ENCODE results near the gene SLC6A19. TPM values are rescaled to one million over a fixed set of nuclear protein-coding genes. Genes with fewer than 3 reads are reported as not detected.

SLC6A19 gene
- total RNA-seq, 2 donors from 2014 or later: not detected

- no peak for DNase-seq (ENCODE audit: low spot score)
- Histone ChIP-seq H3K27ac (no peak overlapping the region), H3K36me3 (no peaks in the 10 kb centered on the region), H3K9me3 (peaks cover 0 to 4% of the 10 kb centered on the region in 2 donors), H3K27me3 (no peaks in the 10 kb centered on the region), H3K4me3 (no peak overlapping the region), H3K4me1 (no peaks in the 10 kb centered on the region)
- TF ChIP-seq, protein P1, sequence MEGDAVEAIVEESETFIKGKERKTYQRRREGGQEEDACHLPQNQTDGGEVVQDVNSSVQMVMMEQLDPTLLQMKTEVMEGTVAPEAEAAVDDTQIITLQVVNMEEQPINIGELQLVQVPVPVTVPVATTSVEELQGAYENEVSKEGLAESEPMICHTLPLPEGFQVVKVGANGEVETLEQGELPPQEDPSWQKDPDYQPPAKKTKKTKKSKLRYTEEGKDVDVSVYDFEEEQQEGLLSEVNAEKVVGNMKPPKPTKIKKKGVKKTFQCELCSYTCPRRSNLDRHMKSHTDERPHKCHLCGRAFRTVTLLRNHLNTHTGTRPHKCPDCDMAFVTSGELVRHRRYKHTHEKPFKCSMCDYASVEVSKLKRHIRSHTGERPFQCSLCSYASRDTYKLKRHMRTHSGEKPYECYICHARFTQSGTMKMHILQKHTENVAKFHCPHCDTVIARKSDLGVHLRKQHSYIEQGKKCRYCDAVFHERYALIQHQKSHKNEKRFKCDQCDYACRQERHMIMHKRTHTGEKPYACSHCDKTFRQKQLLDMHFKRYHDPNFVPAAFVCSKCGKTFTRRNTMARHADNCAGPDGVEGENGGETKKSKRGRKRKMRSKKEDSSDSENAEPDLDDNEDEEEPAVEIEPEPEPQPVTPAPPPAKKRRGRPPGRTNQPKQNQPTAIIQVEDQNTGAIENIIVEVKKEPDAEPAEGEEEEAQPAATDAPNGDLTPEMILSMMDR (IDR thresholded peaks at IDR 0.05): no peak
Observed at GRCh38 chr5:1219098-1219767, 17.8 kb downstream of the SLC6A19 start.

GRCh38 chr5:1219768-1220100 lies 18.3 kb downstream of the SLC6A19 start:
- no peaks in the 10 kb centered on the region for H3K4me1 ChIP-seq
- H3K9me3 ChIP-seq: peaks cover 0 to 4% of the 10 kb centered on the region in 2 donors
- no peak for DNase-seq (ENCODE audit: low spot score)
- no peak overlapping the region for H3K4me3 ChIP-seq
- TF ChIP-seq, protein P1 (IDR thresholded peaks at IDR 0.05): no peak
- no peak overlapping the region for H3K27ac ChIP-seq
- no peaks in the 10 kb centered on the region for H3K36me3 ChIP-seq
- H3K27me3 ChIP-seq: no peaks in the 10 kb centered on the region

- TF ChIP-seq, protein P1 (IDR thresholded peaks at IDR 0.05): no peak
- H3K9me3 ChIP-seq: peaks cover 0 to 4% of the 10 kb centered on the region in 2 donors
- no peak for DNase-seq (ENCODE audit: low spot score)
- H3K4me1 ChIP-seq: no peaks in the 10 kb centered on the region
- H3K27me3 ChIP-seq: no peaks in the 10 kb centered on the region
- H3K4me3 ChIP-seq: no peak overlapping the region
- no peak overlapping the region for H3K27ac ChIP-seq
- H3K36me3 ChIP-seq: no peaks in the 10 kb centered on the region
Observed at GRCh38 chr5:1220351-1220750, 19.0 kb downstream of the SLC6A19 start.

DNA sequence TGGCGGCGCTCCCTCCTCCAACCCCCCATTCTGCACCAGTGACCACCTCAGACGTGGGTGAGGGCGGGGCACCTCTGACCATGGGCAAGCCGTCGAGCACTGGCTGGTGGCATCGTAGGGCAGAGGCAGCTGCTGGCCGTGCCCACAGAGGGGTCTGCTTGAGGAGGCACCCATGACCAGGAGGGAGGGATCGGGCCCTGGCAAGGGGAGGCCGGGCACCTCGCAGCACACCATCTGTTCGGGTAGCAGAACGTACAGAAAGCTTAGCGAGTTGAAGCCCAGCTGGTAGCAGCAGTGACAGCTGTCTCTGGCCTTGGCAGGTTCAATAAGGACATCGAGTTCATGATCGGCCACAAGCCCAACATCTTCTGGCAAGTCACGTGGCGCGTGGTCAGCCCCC lies 19.4 kb downstream of the SLC6A19 start:
- Histone ChIP-seq H3K4me1 (no peaks in the 10 kb centered on the region), H3K27ac (no peak overlapping the region), H3K4me3 (no peak overlapping the region), H3K36me3 (no peaks in the 10 kb centered on the region), H3K9me3 (no peaks in the 10 kb centered on the region), H3K27me3 (no peaks in the 10 kb centered on the region)
- TF ChIP-seq, protein P1 (IDR thresholded peaks at IDR 0.05): no peak
- DNase-seq (ENCODE audit: low spot score): no peak

DNA sequence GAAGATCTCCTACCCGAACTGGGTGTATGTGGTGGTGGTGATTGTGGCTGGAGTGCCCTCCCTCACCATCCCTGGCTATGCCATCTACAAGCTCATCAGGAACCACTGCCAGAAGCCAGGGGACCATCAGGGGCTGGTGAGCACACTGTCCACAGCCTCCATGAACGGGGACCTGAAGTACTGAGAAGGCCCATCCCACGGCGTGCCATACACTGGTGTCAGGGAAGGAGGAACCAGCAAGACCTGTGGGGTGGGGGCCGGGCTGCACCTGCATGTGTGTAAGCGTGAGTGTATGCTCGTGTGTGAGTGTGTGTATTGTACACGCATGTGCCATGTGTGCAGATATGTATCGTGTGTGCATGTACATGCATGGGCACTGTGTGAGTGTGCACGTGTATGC lies 20.3 kb downstream of the SLC6A19 start:
- no peaks in the 10 kb centered on the region for H3K9me3 ChIP-seq
- TF ChIP-seq, protein P1 (IDR thresholded peaks at IDR 0.05): no peak
- H3K4me1 ChIP-seq: no peaks in the 10 kb centered on the region
- H3K4me3 ChIP-seq: no peak overlapping the region
- no peak overlapping the region for H3K27ac ChIP-seq
- H3K27me3 ChIP-seq: no peaks in the 10 kb centered on the region
- DNase-seq (ENCODE audit: low spot score): no peak
- H3K36me3 ChIP-seq: no peaks in the 10 kb centered on the region

DNA sequence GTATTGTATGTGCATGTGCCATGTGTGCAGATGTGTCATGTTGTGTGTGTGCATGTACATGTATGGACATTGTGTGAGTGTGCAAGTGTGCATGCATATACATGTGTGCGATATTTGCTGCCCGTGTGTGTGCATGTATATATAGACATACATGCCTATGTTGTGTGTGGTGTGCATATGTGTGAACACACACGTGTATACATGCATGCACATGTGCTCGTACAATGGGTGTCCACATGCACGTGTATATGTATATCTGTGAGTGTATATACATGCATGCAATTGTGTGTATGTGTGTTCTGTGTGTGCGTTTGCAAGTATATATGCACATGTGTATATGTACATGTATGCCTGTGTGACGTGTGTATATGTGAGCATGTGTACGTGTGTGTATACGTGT lies 20.8 kb downstream of the SLC6A19 start:
- Histone ChIP-seq H3K27ac (no peak overlapping the region), H3K36me3 (no peaks in the 10 kb centered on the region), H3K27me3 (no peaks in the 10 kb centered on the region), H3K9me3 (no peaks in the 10 kb centered on the region), H3K4me3 (no peak overlapping the region), H3K4me1 (no peaks in the 10 kb centered on the region)
- TF ChIP-seq, protein P1 (IDR thresholded peaks at IDR 0.05): no peak
- no peak for DNase-seq (ENCODE audit: low spot score)

Measured in right atrium auricular region (tissue), 2 donors.